Measurements from ENCODE around the gene ZMIZ2.

ZMIZ2 gene

GRCh38 chr7:44706788-44707557 lies 41.7 kb upstream of the ZMIZ2 start:
- H3K36me3 ChIP-seq (replicated peaks): peaks cover 28% of the 10 kb centered on the region
- no peak for TF ChIP-seq CTCF (IDR thresholded peaks at IDR 0.05; ENCODE audit: low read depth, low read length, missing control alignments)
- in situ Hi-C loops (cut with HindIII; ENCODE audit: low pct_ligation_motif_present, low sequenced_read_pairs): no loop called here
- DNase-seq: no peak
- H3K27ac ChIP-seq: no peak overlapping the region
- no peaks in the 10 kb centered on the region for H3K27me3 ChIP-seq (replicated peaks)
- H3K4me3 ChIP-seq (ENCODE audit: low read depth, low read length): no peak overlapping the region

GRCh38 chr7:44707558-44708230 lies 41.0 kb upstream of the ZMIZ2 start:
- TF ChIP-seq CTCF (IDR thresholded peaks at IDR 0.05; ENCODE audit: low read depth, low read length, missing control alignments): no peak

GRCh38 chr7:44709011-44709915 lies 39.4 kb upstream of the ZMIZ2 start:
- no peak overlapping the region for H3K27ac ChIP-seq
- H3K36me3 ChIP-seq (replicated peaks): peaks cover 22% of the 10 kb centered on the region
- DNase-seq: no peak
- no peak for TF ChIP-seq CTCF (IDR thresholded peaks at IDR 0.05; ENCODE audit: low read depth, low read length, missing control alignments)
- no peaks in the 10 kb centered on the region for H3K27me3 ChIP-seq (replicated peaks)
- in situ Hi-C loops (cut with HindIII; ENCODE audit: low pct_ligation_motif_present, low sequenced_read_pairs): no loop called here
- no peak overlapping the region for H3K4me3 ChIP-seq (ENCODE audit: low read depth, low read length)

More at GRCh38 chr7:44707558-44708230, 41.0 kb upstream of the ZMIZ2 start:
- no peaks in the 10 kb centered on the region for H3K27me3 ChIP-seq (replicated peaks)
- no peak for DNase-seq
- H3K27ac ChIP-seq: no peak overlapping the region
- in situ Hi-C loops (cut with HindIII; ENCODE audit: low pct_ligation_motif_present, low sequenced_read_pairs): no loop called here
- peaks cover 25% of the 10 kb centered on the region for H3K36me3 ChIP-seq (replicated peaks)
- H3K4me3 ChIP-seq (ENCODE audit: low read depth, low read length): no peak overlapping the region

DNA sequence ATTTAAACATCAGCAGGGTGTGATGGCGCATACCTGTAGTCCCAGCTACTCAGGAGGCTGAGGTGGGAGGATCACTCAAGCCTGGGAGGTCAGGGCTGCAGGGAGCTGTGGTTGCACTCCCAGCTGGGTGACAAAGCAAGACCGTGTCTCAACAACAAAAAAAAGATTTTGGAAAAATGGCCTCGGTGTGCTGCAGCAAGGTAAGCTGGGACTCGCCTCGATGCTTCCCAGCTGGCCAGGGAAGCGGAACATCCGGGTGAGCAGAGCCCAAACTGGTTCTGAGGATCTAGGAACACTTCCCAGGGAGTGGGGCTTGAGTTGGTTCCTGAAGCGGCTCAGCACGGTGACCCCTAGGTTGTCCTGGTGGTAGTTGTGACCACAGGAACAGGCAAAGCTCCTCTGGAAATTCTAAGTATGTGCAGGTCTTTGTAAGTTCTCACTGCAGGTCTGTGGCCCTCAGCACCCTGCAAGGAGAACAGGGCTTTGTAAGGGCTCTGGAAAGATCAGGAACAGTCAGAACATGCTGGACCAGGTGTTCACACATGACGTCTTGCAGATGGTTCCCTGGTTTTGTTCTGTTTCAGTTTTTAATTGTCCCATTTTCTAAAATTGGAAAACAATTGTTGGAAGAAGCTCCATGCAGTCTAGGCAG lies 38.6 kb upstream of the ZMIZ2 start:
- H3K4me3 ChIP-seq (ENCODE audit: low read depth, low read length): no peak overlapping the region
- no peak for DNase-seq
- no peak overlapping the region for H3K27ac ChIP-seq
- no peak for TF ChIP-seq CTCF (IDR thresholded peaks at IDR 0.05; ENCODE audit: low read depth, low read length, missing control alignments)
- H3K27me3 ChIP-seq (replicated peaks): no peaks in the 10 kb centered on the region
- peaks cover 22% of the 10 kb centered on the region for H3K36me3 ChIP-seq (replicated peaks)
- in situ Hi-C loops (cut with HindIII; ENCODE audit: low pct_ligation_motif_present, low sequenced_read_pairs): no loop called here

DNA sequence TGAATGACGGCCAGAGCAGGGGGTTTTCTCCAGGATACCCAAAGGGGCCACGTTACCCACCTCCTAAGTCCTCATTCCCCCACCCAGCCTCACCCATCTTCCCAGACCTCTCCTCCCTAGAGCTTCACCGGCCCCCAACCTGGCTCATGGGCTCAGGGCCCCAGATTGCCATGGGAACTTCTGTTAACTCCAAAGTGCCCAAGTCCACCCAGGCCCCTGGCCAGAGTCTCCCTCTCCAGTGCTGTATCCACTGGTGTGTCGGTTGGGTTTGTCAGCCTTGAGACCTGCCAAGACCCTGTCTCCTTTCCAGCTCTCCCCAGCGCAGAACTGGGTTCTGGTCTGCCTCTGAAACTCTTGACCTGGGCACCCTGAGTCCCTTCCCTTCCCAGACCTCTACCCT lies 37.1 kb upstream of the ZMIZ2 start:
- DNase-seq: no peak
- peaks cover 22% of the 10 kb centered on the region for H3K36me3 ChIP-seq (replicated peaks)
- no peaks in the 10 kb centered on the region for H3K27me3 ChIP-seq (replicated peaks)
- TF ChIP-seq CTCF (IDR thresholded peaks at IDR 0.05; ENCODE audit: low read depth, low read length, missing control alignments): no peak
- in situ Hi-C loops (cut with HindIII; ENCODE audit: low pct_ligation_motif_present, low sequenced_read_pairs): no loop called here
- H3K27ac ChIP-seq: no peak overlapping the region
- no peak overlapping the region for H3K4me3 ChIP-seq (ENCODE audit: low read depth, low read length)
